GM12878 (cell line): ENCODE results near the gene SRRM5. TPM values are rescaled to one million over a fixed set of nuclear protein-coding genes. Genes with fewer than 3 reads are reported as not detected.

Experiments used
- ATAC-seq: fragments of 200-7000 bp; cut with Tn5 transposase; 3 replicates; pipeline ENCODE4 v1.9.1; 2020; ENCODE audit warnings: mild to moderate bottlenecking, moderate library complexity
- BruUV-seq: library from RNA; stranded (reverse); fragments of 400-500 nt; replicated peaks from 2 replicates; lab custom pipeline; 2021; lab: Mats Ljungman, UMichigan
- CTCF ChIA-PET: fragments of 300-600 bp; sonication (Branson Sonifier 250); formaldehyde crosslinking; extraction: SDS; loops from one replicate; lab custom pipeline; 2021; ENCODE audit warnings: inconsistent platforms; lab: Yijun Ruan, JAX
- POLR2A ChIA-PET: fragments of 350-600 bp; formaldehyde crosslinking; extraction: SDS; loops from one replicate; lab custom pipeline; 2021; ENCODE audit warnings: inconsistent platforms; lab: Charles Lee
- RAD21 ChIA-PET: fragments of 300-600 bp; sonication (Branson Sonifier 250); formaldehyde crosslinking; loops from one replicate; lab custom pipeline; 2023; ENCODE audit warnings: antibody characterized with exemption; ENCODE audit not compliant: unreplicated experiment; lab: Charles Lee
- SMC1A ChIA-PET: fragments of 300-600 bp; sonication (Branson Sonifier 250); formaldehyde crosslinking; loops from one replicate; lab custom pipeline; 2023; ENCODE audit not compliant: unreplicated experiment, uncharacterized antibody; lab: Charles Lee
- DNase-seq: peaks from one replicate; pipeline ENCODE4 v3.0.0-alpha.2; 2011; ENCODE audit warnings: low read depth, low spot score
- FAIRE-seq: peaks from 3 replicates; lab custom pipeline; 2011; peaks lifted over from hg19 to GRCh38; lab: Jason Lieb, UNC
- H2AFZ ChIP-seq: 2 replicates; pipeline ENCODE4 v1.6.0; 2011; ENCODE audit warnings: low read depth, low read length, control low read depth; ENCODE audit not compliant: control insufficient read depth
- H3K27ac ChIP-seq: 2 replicates; pipeline ENCODE4 v1.5.1; 2011; ENCODE audit warnings: control low read depth; ENCODE audit not compliant: control insufficient read depth, insufficient read depth
- H3K27me3 ChIP-seq, 2 experiments: replicated peaks in 1 of 2; 2 replicates each; pipeline versions ENCODE4 v1.6.0 to v1.6.1; 2011; ENCODE audit warnings: low read length in 1 of 2; ENCODE audit not compliant: control insufficient read depth in 2 of 2, insufficient read depth in 2 of 2
- H3K36me3 ChIP-seq, 2 experiments: 2 replicates each; pipeline ENCODE4 v1.5.1; 2011; ENCODE audit warnings: low read length in 1 of 2; ENCODE audit not compliant: control insufficient read depth in 2 of 2, insufficient read depth in 2 of 2
- H3K4me1 ChIP-seq: 2 replicates; pipeline ENCODE4 v1.6.1; 2011; ENCODE audit warnings: mild to moderate bottlenecking, low read length, moderate library complexity, mixed read lengths; ENCODE audit not compliant: control insufficient read depth, insufficient read depth
- H3K4me2 ChIP-seq: 2 replicates; pipeline ENCODE4 v1.6.0; 2011; ENCODE audit warnings: control low read depth; ENCODE audit not compliant: control insufficient read depth, insufficient read depth
- H3K4me3 ChIP-seq: fragments of 200-600 bp; sonication (generic); 2 replicates; pipeline ENCODE4 v1.5.1; 2016
- H3K79me2 ChIP-seq: 2 replicates; pipeline ENCODE4 v1.6.0; 2011; ENCODE audit warnings: low read length; ENCODE audit not compliant: control insufficient read depth, insufficient read depth
- H3K9ac ChIP-seq: 2 replicates; pipeline ENCODE4 v1.8.0; 2011; ENCODE audit warnings: low read length, control low read depth, mixed read lengths; ENCODE audit not compliant: control insufficient read depth, insufficient read depth
- H3K9me3 ChIP-seq: replicated peaks from 3 replicates; pipeline ENCODE4 v1.5.1; 2011; ENCODE audit warnings: mild to moderate bottlenecking, low read length; ENCODE audit not compliant: control insufficient read depth, insufficient read depth
- H4K20me1 ChIP-seq: 2 replicates; pipeline ENCODE4 v1.6.0; 2011; ENCODE audit not compliant: control insufficient read depth, insufficient read depth
- ATF3 ChIP-seq: IDR thresholded peaks from 2 replicates; pipeline ENCODE4 v1.6.1; 2011; ENCODE audit warnings: low read depth, mild to moderate bottlenecking, low read length, moderate library complexity, borderline replicate concordance; ENCODE audit errors: extremely low read depth
- CHD1 ChIP-seq: IDR thresholded peaks from 2 replicates; pipeline ENCODE4 v1.6.1; 2012; ENCODE audit warnings: low read depth, low read length, improper control_type of control experiment
- NR2C2 ChIP-seq: IDR thresholded peaks from 2 replicates; pipeline ENCODE4 v1.6.1; 2011; ENCODE audit warnings: borderline replicate concordance, low read depth; ENCODE audit not compliant: control insufficient read depth, insufficient read length
- POLR2AphosphoS2 ChIP-seq: IDR thresholded peaks from 2 replicates; pipeline ENCODE4 v1.6.1; 2011; ENCODE audit warnings: low read depth, mild to moderate bottlenecking, low read length, improper control_type of control experiment, moderate library complexity
- RB1 ChIP-seq: fragments of 450-650 bp; formaldehyde crosslinking; IDR thresholded peaks from 2 replicates; pipeline ENCODE4 v1.6.1; 2017; ENCODE audit warnings: mild to moderate bottlenecking, borderline replicate concordance
- RFX5 ChIP-seq: IDR thresholded peaks from 2 replicates; pipeline ENCODE4 v1.6.1; 2011; ENCODE audit warnings: low read depth, low read length, improper control_type of control experiment
- SKIL ChIP-seq: fragments of 450-650 bp; IDR thresholded peaks from 2 replicates; pipeline ENCODE4 v1.6.1; 2017; ENCODE audit warnings: mild to moderate bottlenecking, low read depth, inconsistent platforms; ENCODE audit not compliant: poor library complexity, severe bottlenecking
- SREBF2 ChIP-seq: IDR thresholded peaks from 2 replicates; pipeline ENCODE4 v1.6.1; 2012; ENCODE audit warnings: mild to moderate bottlenecking, low read length
- SUPT20H ChIP-seq: IDR thresholded peaks from 2 replicates; pipeline ENCODE4 v1.6.1; 2011; ENCODE audit warnings: low read depth, mild to moderate bottlenecking, low read length, moderate library complexity, borderline replicate concordance; ENCODE audit not compliant: control insufficient read depth
- TARDBP ChIP-seq: IDR thresholded peaks from 2 replicates; pipeline ENCODE4 v1.6.1; 2016; ENCODE audit warnings: borderline replicate concordance
- TCF3 ChIP-seq: IDR thresholded peaks from 2 replicates; pipeline ENCODE4 v1.6.1; 2012; ENCODE audit warnings: low read depth, mild to moderate bottlenecking, low read length, borderline replicate concordance; ENCODE audit not compliant: insufficient read depth
- YY1 ChIP-seq: IDR thresholded peaks from 2 replicates; pipeline ENCODE4 v1.6.1; 2011; ENCODE audit warnings: low read depth, mild to moderate bottlenecking, low read length
- ZNF384 ChIP-seq: IDR thresholded peaks from 2 replicates; pipeline ENCODE4 v1.6.1; 2012; ENCODE audit warnings: low read depth, mild to moderate bottlenecking, low read length, improper control_type of control experiment, borderline replicate concordance
- WGBS: methylation state at CpG from one replicate; pipeline ENCODE4 v1.1.6; 2016; ENCODE audit warnings: low lambda C conversion rate; ENCODE audit not compliant: insufficient replicate concordance, insufficient coverage; ENCODE audit errors: missing lambda C conversion rate; 5-methylcytosine and 5-hydroxymethylcytosine counted together
- in situ Hi-C: fragments of 300-500 bp; cut with MboI; formaldehyde crosslinking; loops from 9 replicates; pipeline ENCODE4 v1.14.3; 2018; ENCODE audit warnings: mixed read lengths
- intact Hi-C: fragments of 100-400 bp; cut with micrococcal nuclease; formaldehyde crosslinking; loops from one replicate; pipeline ENCODE4 v1.14.2; 2022; ENCODE audit not compliant: unreplicated experiment
- polyA plus RNA-seq, 11 experiments: library from polyadenylated mRNA; depleted of rRNA in 4 of 11; unstranded in 6 of 11; stranded (reverse) in 5 of 11; fragments of >200 nt; fragmentation: Nextera tagmentation in 4 of 11; fragmentation: Illumina TruSeq in 1 of 11; extraction: Ambion mirVana in 4 of 11; extraction: Trizol in 1 of 11; gene quantifications; 1 replicate in 1 of 11; 2 replicates in 10 of 11; pipeline versions ENCODE4 v1.2.1 to v1.2.3, GENCODE V29; 2011 to 2016; ENCODE audit warnings: inconsistent platforms in 2 of 11, missing spikeins in 2 of 11, low read depth in 1 of 11
- total RNA-seq, 4 experiments: library from RNA; depleted of rRNA in 3 of 4; stranded (reverse); fragments of >200 nt in 3 of 4; fragmentation: Illumina TruSeq in 1 of 4; extraction: Trizol in 1 of 4; gene quantifications; 2 replicates each; pipeline versions ENCODE4 v1.2.1 to v1.2.3, GENCODE V29; 2013 to 2021

The SRRM5 gene
- total and polyA plus RNA-seq, 10 of the 15 experiments (the other 5 are each of a cell fraction or from before 2014, with no cell fraction given): 0.06 to 0.38 (median 0.24) TPM; not detected in 2

- Histone ChIP-seq H3K27me3 (peaks cover 8 to 10% of the 10 kb centered on the region in 2 experiments), H3K79me2 (no peaks in the 10 kb centered on the region), H3K4me1 (peaks cover 5% of the 10 kb centered on the region), H3K4me2 (no peak overlapping the region), H4K20me1 (no peaks in the 10 kb centered on the region), H3K9ac (no peak overlapping the region), H3K4me3 (no peak overlapping the region), H3K27ac (no peak overlapping the region), H3K9me3 (no peaks in the 10 kb centered on the region), H3K36me3 (no peaks in the 10 kb centered on the region), H2AFZ (no peak overlapping the region)
- ChIA-PET SMC1A (no interaction called here), RAD21 (interaction anchor here (0.6 kb wide), 1 partner anchor 40 kb away, joined by 3 read pairs; no protein-coding TSS in a partner anchor), CTCF (interaction anchor here (1.6 kb wide), 1 partner anchor 114 kb away, joined by 4 read pairs; no protein-coding TSS in a partner anchor), POLR2A (no interaction called here)
- 39% methylated on average over 5 of the region's 5 CpGs for WGBS
- DNase-seq (no peak), FAIRE-seq (no peak), ATAC-seq (no peak)
- BruUV-seq: no TSS peak
- in situ Hi-C loops: no loop called here
- intact Hi-C loops: no loop called here
- TF ChIP-seq NR2C2: no peak
- TF ChIP-seq SREBF2: no peak
- TF ChIP-seq TARDBP: no peak
- no peak for TF ChIP-seq SUPT20H
- no peak for TF ChIP-seq POLR2AphosphoS2
- TF ChIP-seq SKIL: no peak
- no peak for TF ChIP-seq ATF3
- TF ChIP-seq YY1: no peak
- TF ChIP-seq TCF3: no peak
- TF ChIP-seq RFX5: no peak
- TF ChIP-seq RB1: no peak
- no peak for TF ChIP-seq ZNF384
- no peak for TF ChIP-seq CHD1
Measured at GRCh38 chr19:43634506-43634871, 22.6 kb downstream of the SRRM5 start.
